NCI-H1092 (cell line): Measurements from ENCODE around the gene CBL.
"Not testable (repeated sequence)": the region's sequence is repeated elsewhere in the genome, so short reads cannot be mapped to it uniquely, and the experiment has no call there.

ENCODE experiments used
- DNase-seq: peaks from one replicate; lab custom pipeline; 2025; lab: John Stamatoyannopoulos, UW

Gene CBL

GRCh38 chr11:119185981-119186634 lies 20.0 kb upstream of the CBL start:
- DNase-seq: peak; percentile 46

DNA sequence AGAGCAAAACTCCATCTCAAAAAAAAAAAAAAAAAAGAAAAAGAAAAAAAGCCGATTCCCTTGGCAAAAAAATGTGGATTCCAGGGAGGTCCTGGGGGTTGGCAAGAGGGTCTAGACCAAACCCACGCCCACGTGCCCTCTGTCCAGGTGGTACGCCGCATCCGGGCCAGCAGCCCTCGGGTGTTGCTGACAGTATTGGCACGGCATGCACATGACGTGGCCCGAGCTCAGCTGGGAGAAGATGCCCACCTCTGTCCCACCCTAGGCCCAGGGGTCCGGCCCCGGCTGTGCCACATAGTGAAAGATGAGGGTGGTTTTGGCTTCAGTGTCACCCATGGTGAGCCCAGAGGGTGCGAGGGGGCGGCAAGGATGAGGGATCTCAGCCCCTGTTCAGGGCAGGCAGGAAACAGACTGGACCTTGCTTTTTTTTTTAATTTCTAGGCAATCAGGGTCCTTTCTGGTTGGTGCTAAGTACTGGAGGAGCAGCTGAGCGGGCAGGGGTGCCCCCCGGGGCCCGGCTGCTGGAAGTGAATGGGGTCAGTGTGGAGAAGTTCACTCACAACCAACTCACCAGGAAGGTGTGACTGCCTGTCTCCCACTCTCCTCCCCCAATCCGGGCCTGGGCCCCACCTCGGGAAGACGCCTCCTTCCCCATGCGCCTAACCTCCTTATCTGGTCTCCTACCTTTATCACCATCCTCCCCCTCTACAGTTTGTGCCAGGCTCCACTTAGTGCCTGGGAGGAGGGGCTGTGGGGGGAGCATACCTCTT lies 18.8 kb upstream of the CBL start:
- no peak for DNase-seq

DNA sequence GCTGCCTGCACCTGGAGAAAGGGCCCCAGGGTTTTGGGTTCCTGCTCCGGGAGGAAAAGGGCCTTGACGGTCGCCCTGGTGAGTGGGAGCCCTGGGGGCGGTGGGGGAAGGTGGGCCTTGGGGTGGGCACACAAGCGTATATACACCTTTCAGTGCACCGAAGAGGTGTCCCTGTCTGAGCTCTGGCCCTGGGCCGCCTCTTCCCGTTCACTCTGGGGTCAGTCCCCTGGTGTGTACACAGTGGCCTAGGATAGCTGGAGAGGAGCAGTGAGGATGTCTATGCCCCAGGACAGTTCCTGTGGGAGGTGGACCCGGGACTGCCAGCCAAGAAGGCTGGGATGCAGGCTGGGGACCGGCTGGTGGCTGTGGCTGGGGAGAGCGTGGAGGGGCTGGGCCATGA lies 18.1 kb upstream of the CBL start:
- no peak for DNase-seq

GRCh38 chr11:119188887-119189286 lies 17.3 kb upstream of the CBL start:
- DNase-seq: no peak

- DNase-seq: no peak
Measured at GRCh38 chr11:119189393-119189792, 16.7 kb upstream of the CBL start.

- DNase-seq: no peak
Measured at GRCh38 chr11:119190531-119190930, 15.6 kb upstream of the CBL start.

- not testable (repeated sequence) for DNase-seq
Measured at GRCh38 chr11:119191265-119191664, 14.9 kb upstream of the CBL start.

- no peak for DNase-seq
Measured at GRCh38 chr11:119192111-119192510, 14.0 kb upstream of the CBL start.

GRCh38 chr11:119193001-119193400 lies 13.1 kb upstream of the CBL start:
- DNase-seq: no peak

DNA sequence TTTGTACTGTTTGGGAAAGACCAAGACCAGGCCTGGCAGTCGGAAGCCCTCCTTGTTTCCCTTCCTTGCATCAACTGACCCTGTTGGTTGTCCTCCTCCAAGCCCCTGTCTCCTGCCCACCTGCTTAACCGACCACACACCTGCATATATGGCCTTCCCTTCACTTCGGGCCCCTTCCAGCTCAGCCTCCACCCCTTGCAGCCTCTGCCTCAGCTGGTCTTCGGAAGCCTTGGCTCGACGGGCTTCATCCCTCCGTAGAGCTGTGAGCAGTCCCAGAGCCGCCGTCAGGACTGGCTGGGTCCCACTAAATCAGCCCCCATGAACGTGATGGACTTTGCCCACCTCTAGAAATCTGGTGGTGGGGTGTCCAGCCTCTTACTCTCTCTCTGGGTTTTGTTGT lies 12.5 kb upstream of the CBL start:
- DNase-seq: no peak

DNA sequence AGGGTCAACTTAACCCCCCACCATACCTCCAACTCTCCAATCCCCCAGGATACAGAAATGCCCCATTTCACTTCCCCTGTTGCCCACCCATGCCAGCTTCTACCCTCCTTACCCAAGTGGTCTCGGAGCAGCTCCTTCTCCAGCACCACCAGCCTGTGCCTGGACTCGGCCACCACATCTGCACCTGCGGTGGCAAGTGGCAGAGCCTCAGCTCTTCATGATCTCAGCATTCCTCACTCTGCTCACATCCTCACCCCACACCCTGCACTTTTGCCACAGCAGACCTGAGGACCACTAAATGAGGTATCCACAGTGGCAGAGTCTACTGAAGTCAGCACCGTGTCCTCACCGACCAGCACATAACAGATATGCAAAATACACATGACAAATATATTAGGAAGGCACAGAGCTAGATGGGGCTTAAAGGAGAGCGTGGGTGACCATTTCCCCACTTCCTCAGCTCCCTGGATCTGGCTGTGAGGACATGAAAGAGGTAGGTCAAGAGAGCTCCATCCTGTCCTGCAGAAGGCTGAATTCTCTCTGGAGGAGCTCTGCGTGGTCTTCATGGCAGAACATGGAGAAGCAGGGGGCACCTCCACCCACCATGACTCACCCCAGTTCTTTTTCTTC lies 11.2 kb upstream of the CBL start:
- no peak for DNase-seq

DNA sequence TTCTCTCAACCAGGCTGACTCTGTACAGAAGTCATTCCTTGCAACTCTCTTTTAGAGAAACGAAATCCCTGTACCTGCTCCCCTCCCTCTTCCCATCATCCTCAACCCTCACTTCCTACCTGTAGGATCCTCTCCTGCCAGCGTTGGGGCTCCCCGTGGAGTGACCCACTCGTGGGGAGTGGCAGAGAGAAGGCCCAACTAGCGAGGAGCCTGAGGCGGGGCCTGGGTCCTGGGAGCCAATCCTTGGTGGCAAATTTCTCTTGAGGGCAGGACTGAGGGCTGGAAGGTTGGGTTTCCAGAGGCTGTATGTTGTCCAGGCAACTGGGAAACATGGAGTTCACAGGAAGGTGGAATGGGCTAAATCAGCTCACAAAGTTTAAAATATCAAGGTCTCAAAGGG lies 10.5 kb upstream of the CBL start:
- DNase-seq: no peak

DNA sequence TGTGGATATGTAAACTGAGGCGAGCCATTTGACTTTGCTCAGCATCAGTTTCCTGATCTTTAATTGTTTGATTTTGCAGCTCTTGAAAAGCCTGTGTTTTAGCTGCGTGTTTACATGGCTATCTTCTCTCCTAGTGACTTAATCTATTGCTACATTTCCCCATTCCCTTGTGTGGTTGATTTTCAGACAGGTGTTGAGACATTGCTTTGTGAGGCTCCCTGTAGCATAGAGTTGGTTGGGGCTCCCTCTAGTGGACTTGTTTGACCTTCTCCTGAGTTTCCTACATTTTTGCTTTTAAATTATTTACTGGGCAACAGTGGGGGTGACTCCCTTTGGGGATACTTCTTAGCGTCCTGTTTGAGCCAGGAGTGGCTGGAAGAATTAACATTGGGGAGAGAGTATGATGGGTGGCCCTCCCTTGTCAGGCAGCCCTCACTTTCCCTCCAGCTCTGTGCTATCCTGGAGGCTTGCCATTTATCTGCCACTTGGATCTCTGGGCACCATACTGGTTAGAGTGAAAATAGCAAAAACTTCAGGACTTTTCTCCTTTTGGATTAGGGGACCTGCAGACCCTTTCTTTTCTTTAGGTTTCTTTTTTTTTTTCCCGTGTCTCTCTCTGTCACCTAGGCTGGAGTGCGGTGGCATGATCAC lies 9.2 kb upstream of the CBL start:
- peak; percentile 81 for DNase-seq

DNA sequence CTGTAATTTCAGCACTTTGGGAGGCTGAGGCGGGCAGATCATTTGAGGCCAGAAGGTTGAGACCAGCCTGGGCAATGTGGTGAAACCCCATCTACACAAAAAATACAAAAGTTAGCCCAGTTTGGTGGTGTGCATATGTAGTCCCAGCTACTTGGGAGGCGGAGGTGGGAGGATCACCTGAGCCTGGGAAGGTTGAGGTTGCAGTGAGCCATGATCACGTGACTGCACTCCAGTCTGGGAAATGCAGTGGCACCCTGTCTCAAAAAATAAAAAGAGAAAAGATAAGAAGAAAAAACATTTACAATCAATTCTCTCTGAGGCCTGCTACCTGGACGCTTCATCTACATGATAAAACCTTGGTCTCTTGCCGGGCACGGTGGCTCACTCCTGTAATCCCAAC lies 7.2 kb upstream of the CBL start:
- DNase-seq: no peak

DNA sequence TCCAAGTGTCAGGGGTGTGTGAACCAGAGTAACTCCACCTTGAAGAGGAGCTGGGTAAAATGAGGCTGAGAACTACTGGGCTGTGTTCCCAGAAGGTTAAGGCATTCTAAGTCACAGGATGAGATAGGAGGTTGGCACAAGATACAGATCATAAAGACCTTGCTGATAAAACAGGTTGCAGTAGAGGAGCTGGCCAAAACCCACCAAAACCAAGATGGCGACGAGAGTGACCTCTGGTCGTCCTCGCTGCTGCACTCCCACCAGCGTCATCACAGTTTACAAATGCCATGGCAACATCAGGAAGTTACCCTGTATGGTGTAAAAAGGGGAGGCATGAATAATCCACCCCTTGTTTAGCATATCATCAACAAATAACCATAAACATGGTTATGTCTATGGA lies 4.9 kb upstream of the CBL start:
- not testable (repeated sequence) for DNase-seq

- no peak for DNase-seq
Measured at GRCh38 chr11:119202554-119202953, 3.6 kb upstream of the CBL start.

GRCh38 chr11:119204066-119204465 lies 2.1 kb upstream of the CBL start:
- DNase-seq: no peak

GRCh38 chr11:119205080-119205479 lies 1.1 kb upstream of the CBL start:
- DNase-seq: no peak

GRCh38 chr11:119206511-119207414 lies 624 bp downstream of the CBL start:
- no peak for DNase-seq

GRCh38 chr11:119207415-119207960 lies 1.3 kb downstream of the CBL start:
- DNase-seq: no peak

DNA sequence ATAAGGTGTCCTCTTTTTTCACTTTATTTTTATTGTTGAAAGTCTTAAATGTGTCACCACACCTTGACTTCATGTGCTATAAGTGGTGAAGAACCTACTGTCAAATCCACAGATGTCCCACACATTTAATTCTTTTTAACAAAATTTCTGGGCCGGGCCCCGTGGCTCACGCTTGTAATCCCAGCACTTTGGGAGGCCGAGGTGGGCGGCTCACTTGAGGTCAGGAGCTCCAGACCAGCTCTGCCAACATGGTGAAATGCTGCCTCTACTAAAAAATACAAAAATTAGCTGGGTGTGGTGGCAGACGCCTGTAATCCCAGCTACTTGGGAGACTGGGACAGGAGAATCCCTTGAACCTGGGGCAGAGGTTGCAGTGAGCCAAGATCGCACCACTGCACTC lies 3.0 kb downstream of the CBL start:
- no peak for DNase-seq
